Mucosa of stomach (tissue), 1 donor: ENCODE data around the gene FXYD6.

Experiments used
- H3K27me3 ChIP-seq: one replicate; pipeline ENCODE4 v1.7.0; 2013; ENCODE audit warnings: mild to moderate bottlenecking, low read length; ENCODE audit not compliant: control insufficient read depth, insufficient read depth
- H3K36me3 ChIP-seq: one replicate; pipeline ENCODE4 v1.7.0; 2013; ENCODE audit warnings: low read length; ENCODE audit not compliant: control insufficient read depth, insufficient read depth
- H3K4me1 ChIP-seq: one replicate; pipeline ENCODE4 v1.7.0; 2013; ENCODE audit warnings: mild to moderate bottlenecking, low read length; ENCODE audit not compliant: control insufficient read depth, insufficient read depth
- H3K4me3 ChIP-seq: one replicate; pipeline ENCODE4 v1.7.0; 2013; ENCODE audit warnings: low read length
- H3K9ac ChIP-seq: one replicate; pipeline ENCODE4 v1.7.0; 2013; ENCODE audit warnings: mild to moderate bottlenecking, low read length, moderate library complexity
- H3K9me3 ChIP-seq: one replicate; pipeline ENCODE4 v1.7.0; 2013; ENCODE audit warnings: mild to moderate bottlenecking, low read length, moderate library complexity; ENCODE audit not compliant: control insufficient read depth
- donor health status: Pancreatic carcinoma.

FXYD6 gene

DNA sequence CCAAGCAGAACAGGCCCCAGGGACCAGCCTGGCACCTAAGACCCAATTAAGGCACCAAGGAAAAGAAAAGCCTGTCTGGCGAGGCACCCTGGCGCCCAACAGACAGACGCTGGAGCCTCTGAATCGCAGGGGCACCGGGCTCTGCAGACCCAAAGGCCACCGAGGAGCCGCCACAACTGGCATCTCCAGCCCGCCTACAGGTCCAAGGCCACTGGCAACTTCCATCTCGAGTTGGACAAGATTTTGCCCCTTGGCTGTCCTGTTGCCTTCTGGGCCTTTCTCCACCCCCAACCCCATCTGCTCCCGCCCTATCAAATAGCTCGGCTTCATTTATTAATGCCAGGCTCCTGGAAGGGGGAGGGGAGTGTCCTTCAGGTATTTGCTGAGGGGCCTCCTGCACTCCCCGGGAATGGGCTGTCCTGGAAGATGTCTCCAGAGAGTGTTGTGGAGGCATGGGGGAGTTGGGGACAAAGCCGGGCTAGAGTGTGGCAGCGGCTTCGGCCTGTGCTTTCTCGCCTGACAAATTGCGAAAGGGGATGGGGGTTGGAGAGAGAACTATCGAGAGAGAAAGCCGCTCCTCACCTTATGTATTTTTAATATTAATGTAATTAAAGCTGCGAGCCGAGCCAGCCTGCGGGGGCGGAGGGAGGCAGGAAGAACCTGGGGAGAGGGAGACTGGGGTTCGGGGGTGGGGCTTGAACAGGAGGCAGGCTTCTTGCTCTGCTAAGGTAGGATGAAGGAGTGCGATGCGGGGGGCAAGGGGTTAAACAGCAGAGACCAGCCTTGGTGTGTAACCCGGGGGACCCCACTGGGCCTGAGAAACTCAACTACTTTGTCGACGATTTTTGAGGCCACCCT is 81.5 kb downstream of the FXYD6 start:
- Histone ChIP-seq H3K27me3 (peaks cover 66% of the 10 kb centered on the region), H3K4me3 (no peak overlapping the region), H3K9me3 (no peaks in the 10 kb centered on the region), H3K36me3 (no peaks in the 10 kb centered on the region), H3K4me1 (peaks cover 4% of the 10 kb centered on the region), H3K9ac (no peak overlapping the region)

- H3K9ac ChIP-seq = no peak overlapping the region
These were observed 82.3 kb downstream of the FXYD6 start for GRCh38 chr11:117794135-117794534.

DNA sequence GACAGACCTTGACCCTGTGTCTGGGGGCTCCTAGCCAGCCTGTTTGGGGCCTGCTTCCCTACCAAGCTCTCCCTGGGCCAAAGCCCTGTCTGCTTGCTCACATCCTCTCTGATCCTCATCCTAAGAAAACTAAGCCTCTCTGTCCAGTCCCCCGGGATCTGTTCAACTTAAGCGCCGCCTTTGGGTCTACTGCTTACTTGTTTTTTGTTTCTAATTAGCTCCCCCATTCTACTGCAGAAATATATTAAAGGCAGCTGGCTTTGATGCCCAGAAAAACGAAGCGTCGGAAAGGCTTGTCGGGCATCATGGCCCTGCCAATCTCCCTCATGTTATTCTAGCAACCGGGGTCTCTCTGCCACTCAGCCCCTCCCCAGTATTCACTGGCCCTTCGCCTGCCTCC is 82.9 kb downstream of the FXYD6 start:
- H3K4me3 ChIP-seq = no peak overlapping the region
- H3K9me3 ChIP-seq = no peaks in the 10 kb centered on the region
- peaks cover 56% of the 10 kb centered on the region for H3K27me3 ChIP-seq
- no peak overlapping the region for H3K9ac ChIP-seq
- peaks cover 4% of the 10 kb centered on the region for H3K4me1 ChIP-seq
- no peaks in the 10 kb centered on the region for H3K36me3 ChIP-seq

More at GRCh38 chr11:117794135-117794534, 82.3 kb downstream of the FXYD6 start:
- Histone ChIP-seq H3K9me3 (no peaks in the 10 kb centered on the region), H3K4me1 (peaks cover 4% of the 10 kb centered on the region), H3K4me3 (no peak overlapping the region), H3K36me3 (no peaks in the 10 kb centered on the region), H3K27me3 (peaks cover 60% of the 10 kb centered on the region)

DNA sequence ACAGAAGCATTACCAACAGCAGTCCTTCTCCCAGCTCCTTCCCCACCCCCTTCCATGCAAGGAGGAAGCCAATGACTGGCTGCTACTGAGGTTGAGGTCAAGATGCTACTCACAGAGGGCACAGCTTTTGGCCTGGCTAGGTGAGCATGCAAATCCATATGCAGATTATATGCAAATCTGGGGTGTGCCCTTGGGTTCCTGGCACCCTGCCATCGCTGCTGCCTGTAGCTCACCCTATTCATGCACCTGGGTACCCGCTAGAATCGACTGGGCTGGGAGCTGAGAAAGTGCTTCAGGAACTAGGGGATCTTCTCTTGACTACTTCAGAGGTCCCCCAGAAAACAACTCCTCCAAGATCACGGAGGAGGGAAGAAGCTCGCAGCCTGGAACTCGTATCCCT is 83.5 kb downstream of the FXYD6 start:
- peaks cover 54% of the 10 kb centered on the region for H3K27me3 ChIP-seq
- H3K4me1 ChIP-seq = peaks cover 4% of the 10 kb centered on the region
- no peaks in the 10 kb centered on the region for H3K9me3 ChIP-seq
- no peaks in the 10 kb centered on the region for H3K36me3 ChIP-seq
- H3K4me3 ChIP-seq = no peak overlapping the region
- H3K9ac ChIP-seq = no peak overlapping the region

- Histone ChIP-seq H3K9me3 (no peaks in the 10 kb centered on the region), H3K27me3 (peaks cover 49% of the 10 kb centered on the region), H3K36me3 (no peaks in the 10 kb centered on the region), H3K4me3 (no peak overlapping the region), H3K9ac (no peak overlapping the region), H3K4me1 (peaks cover 4% of the 10 kb centered on the region)
These were observed 84.2 kb downstream of the FXYD6 start for GRCh38 chr11:117792241-117792640.

- no peaks in the 10 kb centered on the region for H3K36me3 ChIP-seq
- no peak overlapping the region for H3K9ac ChIP-seq
- no peaks in the 10 kb centered on the region for H3K4me1 ChIP-seq
- H3K27me3 ChIP-seq = peaks cover 34% of the 10 kb centered on the region
- H3K9me3 ChIP-seq = no peaks in the 10 kb centered on the region
- H3K4me3 ChIP-seq = no peak overlapping the region
These were observed 86.2 kb downstream of the FXYD6 start for GRCh38 chr11:117790279-117790678.

- Histone ChIP-seq H3K9ac (no peak overlapping the region), H3K4me1 (no peaks in the 10 kb centered on the region), H3K4me3 (no peak overlapping the region), H3K27me3 (peaks cover 23% of the 10 kb centered on the region), H3K9me3 (no peaks in the 10 kb centered on the region), H3K36me3 (no peaks in the 10 kb centered on the region)
These were observed 87.2 kb downstream of the FXYD6 start for GRCh38 chr11:117789241-117789640.
